Panc1 (cell line): ENCODE data around the gene HSPA12A.

ENCODE experiments used
- CTCF ChIP-seq: fragments of 450-650 bp; IDR thresholded peaks from 2 replicates; pipeline ENCODE4 v1.5.1; 2017; ENCODE audit warnings: mild to moderate bottlenecking
- POLR2AphosphoS5 ChIP-seq: IDR thresholded peaks from 2 replicates; pipeline ENCODE4 v1.6.1; 2012; ENCODE audit warnings: mild to moderate bottlenecking, low read depth, low read length, moderate library complexity
- REST ChIP-seq, 2 experiments: IDR thresholded peaks; 2 replicates each; pipeline ENCODE4 v1.6.1; 2011 to 2012; ENCODE audit warnings: low read depth in 2 of 2, control low read depth in 1 of 2, low read length in 1 of 2, mild to moderate bottlenecking in 1 of 2, moderate library complexity in 1 of 2; ENCODE audit not compliant: insufficient read depth in 1 of 2
- SIN3A ChIP-seq: IDR thresholded peaks from 2 replicates; pipeline ENCODE4 v1.6.1; 2012; ENCODE audit warnings: low read depth, mild to moderate bottlenecking, low read length, moderate library complexity, borderline replicate concordance; ENCODE audit not compliant: insufficient read depth

DNA sequence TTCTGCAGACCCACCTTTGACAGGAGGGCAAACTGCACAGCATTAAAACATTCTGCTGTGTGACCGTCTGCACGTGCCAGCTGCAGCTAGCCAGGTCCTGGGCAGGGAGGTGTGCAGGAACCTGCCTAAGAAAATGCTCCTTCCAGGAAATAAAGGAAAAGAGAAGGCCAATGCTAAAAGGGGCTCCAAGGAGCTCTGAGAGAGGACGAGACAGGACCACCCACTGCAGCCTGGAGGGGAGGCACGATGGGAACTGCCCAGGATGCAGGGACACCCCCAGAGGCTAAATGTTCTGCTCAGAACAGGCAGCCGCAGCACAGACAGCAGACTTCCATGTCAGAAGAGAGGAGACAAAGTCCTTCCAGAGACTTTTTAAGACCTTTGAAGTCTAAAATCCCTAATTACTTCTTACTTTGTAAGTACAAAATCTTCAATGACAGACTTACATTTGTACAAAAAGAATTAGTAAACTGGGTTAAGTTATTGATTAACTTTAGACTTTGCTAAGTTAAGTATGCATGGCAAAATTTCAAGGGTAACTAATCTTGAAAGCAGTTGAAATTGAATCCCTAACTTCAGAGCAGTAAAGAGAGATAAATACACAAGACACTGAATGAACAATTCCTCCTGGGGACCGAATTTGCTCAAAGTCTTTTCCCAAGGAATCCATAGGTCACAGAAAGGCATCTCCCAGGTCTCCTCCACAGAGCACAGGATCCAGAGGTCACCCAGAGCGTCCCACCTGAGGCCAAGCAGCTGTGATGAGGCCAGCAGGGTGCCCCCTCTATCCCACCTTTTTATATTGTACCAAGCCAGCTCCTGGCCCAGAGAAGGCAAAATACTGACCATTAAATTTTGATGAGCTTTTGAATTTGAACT is 21.5 kb downstream of the HSPA12A start:
- TF ChIP-seq REST (IDR thresholded peaks at IDR 0.05; ENCODE audit: insufficient read depth in 1 of 2, low read depth in 2 of 2, low read length in 1 of 2), result no peak
- TF ChIP-seq CTCF, result no peak
- no peak for TF ChIP-seq SIN3A
- no peak for TF ChIP-seq POLR2AphosphoS5
